ENCODE measurements around the gene FYN.
"Not testable (repeated sequence)": the region's sequence is repeated elsewhere in the genome, so short reads cannot be mapped to it uniquely, and the experiment has no call there.

Gene FYN

GRCh38 chr6:111683749-111684267, 189.4 kb downstream of the FYN start:
- DNase-seq = no peak

GRCh38 chr6:111683157-111683556, 190.1 kb downstream of the FYN start:
- in situ Hi-C loops (cut with MboI; ENCODE audit: low pct_unique_long_range_greater_than_20kb, low sequenced_read_pairs) = no loop called here
- DNase-seq = no peak

More at GRCh38 chr6:111683749-111684267, 189.4 kb downstream of the FYN start:
- in situ Hi-C loops (cut with MboI; ENCODE audit: low pct_unique_long_range_greater_than_20kb, low sequenced_read_pairs) = no loop called here

DNA sequence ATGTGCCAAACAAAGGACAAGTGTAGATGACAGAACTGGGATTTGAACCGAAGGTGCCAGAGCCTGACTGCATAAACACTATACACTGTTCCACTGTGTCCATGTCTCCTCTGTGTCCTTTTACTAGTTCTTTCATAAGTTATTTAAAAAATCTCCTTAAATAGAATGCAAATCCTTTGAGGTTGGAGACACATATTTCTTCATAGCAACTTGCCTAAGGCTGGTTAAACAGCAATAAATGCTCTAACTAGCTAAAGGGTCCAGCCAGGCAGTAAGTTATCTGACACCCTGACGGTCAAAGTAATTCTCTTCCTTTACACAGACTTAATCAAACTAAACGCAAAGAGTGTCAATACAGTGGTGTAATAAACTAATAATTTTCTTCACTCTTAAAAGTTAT, 191.4 kb downstream of the FYN start:
- in situ Hi-C loops (cut with MboI; ENCODE audit: low pct_unique_long_range_greater_than_20kb, low sequenced_read_pairs) = no loop called here
- no peak for DNase-seq

- in situ Hi-C loops (cut with MboI; ENCODE audit: low pct_unique_long_range_greater_than_20kb, low sequenced_read_pairs); DNase-seq: not testable (repeated sequence)
Measured at GRCh38 chr6:111680811-111681609, 192.2 kb downstream of the FYN start.

DNA sequence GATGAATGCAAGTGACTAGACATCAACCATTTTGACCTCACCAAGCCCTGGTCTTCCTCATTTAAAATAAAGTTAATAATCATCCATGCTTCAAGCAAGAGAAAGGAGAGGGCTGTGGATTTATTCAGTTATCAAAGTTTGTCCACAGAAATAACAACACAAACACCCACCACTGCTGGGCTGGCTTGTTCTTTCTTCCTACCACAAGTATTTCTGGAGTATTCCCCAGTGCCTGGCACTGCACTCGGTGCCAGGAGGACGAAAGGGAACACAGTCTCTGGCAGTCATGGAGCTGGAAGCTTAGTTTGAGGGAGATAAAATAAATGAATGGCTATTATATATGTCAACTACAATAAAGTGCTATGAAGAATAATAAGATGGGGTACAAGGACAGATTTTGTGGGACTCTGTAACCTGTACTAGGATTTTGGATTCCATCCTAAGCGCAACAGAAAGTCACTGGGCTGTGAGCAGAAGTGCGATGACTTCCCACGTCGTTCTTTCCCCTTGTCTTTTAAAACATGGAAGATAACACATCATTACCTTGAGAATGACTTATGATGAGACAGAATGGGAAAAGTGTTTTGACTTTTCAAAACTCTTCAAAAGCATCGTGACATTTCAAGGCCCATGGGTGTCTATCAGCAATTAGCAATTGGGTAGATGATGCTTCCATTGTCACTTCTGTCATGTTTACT, 193.1 kb downstream of the FYN start:
- in situ Hi-C loops (cut with MboI; ENCODE audit: low pct_unique_long_range_greater_than_20kb, low sequenced_read_pairs) = no loop called here
- no peak for DNase-seq

DNA sequence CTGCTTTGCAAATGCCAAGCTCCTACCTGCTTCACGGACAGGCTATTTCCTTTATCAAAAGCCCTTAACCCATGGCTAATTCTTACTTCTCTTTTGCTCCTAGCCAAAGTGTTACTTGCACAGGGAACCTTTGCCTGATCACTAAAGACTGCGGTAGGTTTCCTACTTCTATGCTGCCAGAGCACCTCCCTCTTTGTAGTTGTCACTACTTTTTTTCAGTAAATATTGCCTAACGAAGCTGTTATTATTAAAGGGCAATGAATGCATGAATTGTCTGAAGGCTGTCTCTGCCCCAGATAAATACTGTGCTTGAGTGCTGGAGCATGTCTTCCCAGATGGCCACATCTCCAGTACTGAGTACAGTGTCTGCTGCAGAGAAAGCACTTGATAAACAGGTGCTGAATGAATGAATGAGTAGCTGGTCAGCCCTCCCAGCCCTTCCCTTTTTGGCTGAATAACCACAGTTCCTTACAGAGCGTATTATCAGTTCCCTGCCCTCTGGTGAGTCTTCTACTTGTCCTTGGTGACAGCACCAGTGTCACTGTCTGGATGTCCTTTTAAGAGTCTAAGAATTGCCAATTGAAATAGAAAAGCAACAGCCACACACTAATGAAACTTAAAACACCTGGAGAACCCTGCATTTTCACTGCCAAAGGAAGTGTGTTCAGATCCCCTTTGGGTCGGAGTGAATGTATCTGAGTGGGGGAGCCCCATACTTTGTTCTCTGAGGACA, 194.0 kb downstream of the FYN start:
- DNase-seq = no peak
- in situ Hi-C loops (cut with MboI; ENCODE audit: low pct_unique_long_range_greater_than_20kb, low sequenced_read_pairs) = no loop called here

GRCh38 chr6:111677249-111677990, 195.8 kb downstream of the FYN start:
- in situ Hi-C loops (cut with MboI; ENCODE audit: low pct_unique_long_range_greater_than_20kb, low sequenced_read_pairs) = no loop called here

GRCh38 chr6:111676383-111676782, 196.9 kb downstream of the FYN start:
- in situ Hi-C loops (cut with MboI; ENCODE audit: low pct_unique_long_range_greater_than_20kb, low sequenced_read_pairs) = no loop called here
- DNase-seq = no peak

More at GRCh38 chr6:111677249-111677990, 195.8 kb downstream of the FYN start:
- DNase-seq = no peak

DNA sequence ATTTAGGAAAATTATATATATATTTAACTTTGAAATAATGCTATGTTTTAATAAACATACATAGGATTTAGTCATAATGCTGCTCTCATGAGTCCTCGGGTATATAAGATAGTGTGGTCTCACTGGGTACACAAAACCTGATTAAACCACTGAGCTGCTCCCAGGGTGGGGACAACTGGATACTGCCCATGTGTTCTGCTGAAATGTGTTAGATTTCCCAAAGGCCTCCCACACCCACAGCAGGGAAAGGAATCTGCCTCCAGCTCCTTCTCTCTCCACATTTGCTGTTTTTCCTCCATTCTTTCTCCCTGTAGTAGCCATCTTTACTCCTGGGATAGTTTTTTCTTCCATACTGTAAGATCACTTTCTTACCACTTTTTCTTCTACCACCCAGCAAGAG, 198.4 kb downstream of the FYN start:
- in situ Hi-C loops (cut with MboI; ENCODE audit: low pct_unique_long_range_greater_than_20kb, low sequenced_read_pairs) = no loop called here
- no peak for DNase-seq

GRCh38 chr6:111674413-111674812, 198.8 kb downstream of the FYN start:
- in situ Hi-C loops (cut with MboI; ENCODE audit: low pct_unique_long_range_greater_than_20kb, low sequenced_read_pairs) = no loop called here
- DNase-seq = no peak

DNA sequence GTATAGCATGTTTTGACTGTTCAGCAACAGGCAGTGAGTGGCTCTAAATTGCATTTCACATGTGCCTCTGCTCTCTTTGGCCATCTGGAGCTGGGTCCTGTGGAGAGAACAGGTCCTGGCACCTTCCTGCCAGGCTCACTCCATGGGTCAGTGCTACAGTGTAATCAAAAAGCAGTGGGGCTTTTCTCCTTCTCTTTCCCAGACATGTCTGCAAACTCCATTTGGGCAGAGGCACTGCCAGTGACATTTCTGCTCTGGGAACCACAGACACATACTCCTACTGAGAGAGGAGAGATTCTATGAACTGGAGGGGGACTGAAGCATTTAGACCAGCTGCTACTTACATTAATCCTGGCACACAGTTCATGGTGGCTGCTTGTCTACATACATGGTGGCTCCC, 199.3 kb downstream of the FYN start:
- in situ Hi-C loops (cut with MboI; ENCODE audit: low pct_unique_long_range_greater_than_20kb, low sequenced_read_pairs) = no loop called here
- no peak for DNase-seq

DNA sequence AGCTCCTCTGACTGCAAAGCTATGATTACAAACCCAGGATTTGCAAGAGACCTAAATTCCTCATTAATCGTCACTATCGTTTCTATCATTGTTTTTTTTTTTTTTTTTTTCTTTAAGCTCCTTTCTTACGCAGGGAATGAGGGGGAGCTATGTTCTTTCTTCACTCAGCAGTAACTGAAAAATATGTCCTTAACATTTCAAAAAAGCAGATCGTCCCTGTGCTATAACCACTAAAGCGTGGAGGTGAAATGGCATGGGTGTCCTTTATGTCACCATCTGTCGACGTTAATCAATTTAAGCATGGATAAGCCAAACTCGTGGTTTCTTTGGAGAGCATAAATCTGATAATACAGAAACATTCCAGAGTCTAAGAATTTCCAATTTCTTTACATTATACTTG, 199.7 kb downstream of the FYN start:
- DNase-seq = no peak
- in situ Hi-C loops (cut with MboI; ENCODE audit: low pct_unique_long_range_greater_than_20kb, low sequenced_read_pairs) = no loop called here

DNA sequence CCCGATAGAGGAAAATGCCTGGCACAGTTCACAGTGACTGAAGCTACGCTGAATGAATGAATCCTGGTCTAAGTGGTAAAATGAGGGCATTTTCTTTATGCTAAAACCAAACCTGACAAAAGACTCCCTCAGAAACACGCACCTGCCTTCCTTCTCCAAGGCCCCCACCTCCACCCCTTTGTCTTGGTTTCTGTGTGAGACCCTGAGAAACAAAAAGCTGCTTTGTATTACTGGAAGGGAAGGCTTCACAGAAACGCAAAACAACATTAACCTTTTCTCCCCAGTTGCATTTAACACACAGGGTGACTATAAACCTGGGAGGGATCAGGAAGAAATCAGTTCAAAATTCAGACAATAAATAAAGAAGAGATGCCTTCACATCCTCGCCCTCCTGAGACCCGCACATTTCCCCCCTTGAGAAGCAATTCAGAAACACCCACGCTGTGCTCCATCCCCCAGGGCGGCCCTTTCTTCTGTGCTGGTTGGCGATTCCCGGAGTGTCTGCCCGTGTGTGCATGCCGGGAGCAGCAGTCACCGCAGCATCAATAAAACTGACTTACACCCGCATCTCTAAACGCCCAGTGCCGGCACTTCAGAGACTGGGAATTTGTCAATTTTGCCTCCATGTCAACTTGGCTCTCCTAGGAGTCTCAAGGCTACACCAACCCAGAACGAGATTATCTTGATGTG, 200.3 kb downstream of the FYN start:
- DNase-seq = no peak
- in situ Hi-C loops (cut with MboI; ENCODE audit: low pct_unique_long_range_greater_than_20kb, low sequenced_read_pairs) = no loop called here

DNA sequence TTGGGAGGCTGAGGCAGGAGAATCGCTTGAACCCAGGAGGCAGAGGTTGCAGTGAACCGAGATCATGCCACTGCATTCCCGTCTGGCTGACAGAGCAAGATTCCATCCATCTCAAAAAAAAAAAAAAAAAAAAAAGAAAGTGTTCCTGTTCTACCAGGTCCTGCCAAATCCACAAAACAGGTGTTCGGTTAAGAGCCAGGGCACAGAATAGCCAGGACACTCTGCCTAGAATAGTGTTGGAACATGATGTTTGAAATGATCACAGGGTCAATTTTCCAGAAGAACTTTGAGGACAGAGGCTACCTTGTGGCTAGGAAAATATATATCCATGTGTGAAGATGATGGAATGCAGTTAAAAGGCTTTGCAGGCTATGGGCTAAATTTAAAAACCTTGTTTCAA, 203.9 kb downstream of the FYN start:
- no peak for DNase-seq
- in situ Hi-C loops (cut with MboI; ENCODE audit: low pct_unique_long_range_greater_than_20kb, low sequenced_read_pairs) = no loop called here

DNA sequence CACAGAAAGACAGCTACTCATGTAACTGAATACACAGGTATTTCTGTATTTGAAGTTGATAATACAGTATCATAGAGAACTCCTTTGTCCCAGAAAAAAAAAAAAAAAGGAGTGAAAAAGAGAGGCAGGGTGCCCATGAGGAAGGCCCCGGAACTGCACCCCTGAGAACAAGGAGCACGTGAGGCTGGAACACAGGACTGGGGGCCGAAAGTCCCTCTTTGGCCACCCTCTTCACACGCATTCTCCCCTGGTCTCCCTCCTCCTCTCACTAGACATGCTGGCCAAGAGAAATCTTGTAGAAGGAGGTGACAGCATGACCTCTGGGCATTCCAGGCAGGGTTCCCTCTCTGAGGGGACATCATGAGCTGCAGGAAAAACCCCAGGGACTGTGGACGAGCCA, 204.8 kb downstream of the FYN start:
- in situ Hi-C loops (cut with MboI; ENCODE audit: low pct_unique_long_range_greater_than_20kb, low sequenced_read_pairs) = no loop called here
- no peak for DNase-seq

DNA sequence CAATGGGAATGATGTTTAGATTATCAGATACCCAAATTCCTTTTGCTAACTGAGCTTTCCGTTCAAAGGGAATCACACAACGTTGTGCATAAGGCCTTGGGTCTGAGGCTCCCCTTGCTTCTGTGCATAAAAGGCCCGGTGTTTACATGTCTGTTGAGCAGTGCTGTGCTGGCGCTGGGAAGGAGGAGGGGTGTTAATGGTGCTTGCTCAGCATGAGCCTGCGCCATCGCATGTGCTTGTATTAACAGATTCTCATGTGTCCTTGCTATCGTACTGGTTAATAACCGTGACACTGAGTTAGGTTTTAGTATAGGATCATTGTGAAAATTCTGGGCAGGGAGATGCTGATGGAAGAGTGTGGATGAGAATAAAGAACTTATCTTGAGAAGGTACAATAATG, 205.3 kb downstream of the FYN start:
- DNase-seq = no peak
- in situ Hi-C loops (cut with MboI; ENCODE audit: low pct_unique_long_range_greater_than_20kb, low sequenced_read_pairs) = no loop called here

DNA sequence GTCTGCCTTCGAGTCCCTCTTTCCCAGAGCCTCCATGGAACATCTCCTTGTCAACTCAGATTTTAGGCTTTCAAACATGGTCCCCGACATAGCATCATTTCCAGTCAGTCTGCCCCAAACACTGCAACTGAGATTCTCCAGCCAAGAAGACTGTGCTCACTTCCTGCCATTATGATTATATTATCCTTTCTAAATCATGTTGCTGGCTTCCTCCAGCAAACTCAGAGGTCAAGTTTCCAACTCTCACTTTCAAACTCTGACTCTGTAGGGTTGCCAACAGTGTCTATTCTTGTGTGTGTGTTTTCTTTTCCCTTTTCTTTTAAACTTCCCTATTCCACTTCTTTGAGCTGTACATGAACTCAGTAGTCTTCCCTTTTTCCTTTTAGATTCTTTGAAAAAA, 206.4 kb downstream of the FYN start:
- DNase-seq = no peak
- in situ Hi-C loops (cut with MboI; ENCODE audit: low pct_unique_long_range_greater_than_20kb, low sequenced_read_pairs) = no loop called here

- in situ Hi-C loops (cut with MboI; ENCODE audit: low pct_unique_long_range_greater_than_20kb, low sequenced_read_pairs) = no loop called here
- DNase-seq = no peak
Measured at GRCh38 chr6:111664565-111665030, 208.7 kb downstream of the FYN start.
